K562 (cell line): ENCODE data around the gene CTU1.

Source experiments
- CTCF ChIP-seq, 3 experiments: IDR thresholded peaks in 2 of 3; conservative IDR thresholded peaks in 1 of 3; 2 replicates each; pipeline ENCODE4 v1.5.1; 2011 to 2012; ENCODE audit warnings: low read length in 3 of 3, mild to moderate bottlenecking in 3 of 3, control low read depth in 2 of 3, improper control_type of control experiment in 1 of 3, inconsistent platforms in 1 of 3, low read depth in 1 of 3, mixed read lengths in 1 of 3, moderate library complexity in 1 of 3; ENCODE audit not compliant: insufficient read depth in 2 of 3
- POLR2G ChIP-seq: fragments of 200-400 bp; formaldehyde crosslinking; IDR thresholded peaks from 2 replicates; pipeline ENCODE4 v1.6.1; 2017; ENCODE audit warnings: low read depth, mild to moderate bottlenecking, antibody characterized with exemption, low read length, moderate library complexity
- TAF1 ChIP-seq: IDR thresholded peaks from 2 replicates; pipeline ENCODE4 v1.6.1; 2011; ENCODE audit warnings: mild to moderate bottlenecking, low read length, moderate library complexity; ENCODE audit not compliant: insufficient read depth, control insufficient read depth, severe bottlenecking; ENCODE audit errors: extremely low read depth
- TBL1XR1 ChIP-seq, 2 experiments: IDR thresholded peaks; 2 replicates each; pipeline ENCODE4 v1.6.1; 2012; ENCODE audit warnings: improper control_type of control experiment in 2 of 2, low read length in 2 of 2, mild to moderate bottlenecking in 1 of 2
- ZC3H4 ChIP-seq: sonication (generic); formaldehyde crosslinking; IDR thresholded peaks from 2 replicates; pipeline ENCODE4 v1.9.0; 2021; ENCODE audit warnings: missing genetic modification reagents, borderline replicate concordance
- ZNF79 ChIP-seq: fragments of 250-450 bp; sonication (Bioruptor Pico); IDR thresholded peaks from 2 replicates; pipeline ENCODE4 v1.4.0; 2020; ENCODE audit warnings: low read depth, mild to moderate bottlenecking, moderate library complexity

- TF ChIP-seq ZC3H4 (no peak), TBL1XR1 (IDR thresholded peaks at IDR 0.05; ENCODE audit: low read length in 2 of 2) (no peak), CTCF (IDR thresholded peaks at IDR 0.05 in 2 of 3, conservative IDR thresholded peaks at IDR 0.05 in 1 of 3; ENCODE audit: insufficient read depth in 2 of 3, low read depth in 1 of 3, low read length in 3 of 3) (no peak), POLR2G (no peak), ZNF79 (CRISPR knock-in tag) (no peak), TAF1 (no peak)
These were observed 15.1 kb downstream of the CTU1 start for GRCh38 chr19:51093101-51093500.
